ENCODE measurements around the gene PTPN6. TPM values are rescaled to one million over a fixed set of nuclear protein-coding genes. Genes with fewer than 3 reads are reported as not detected.

The PTPN6 gene
- total RNA-seq, 1 experiment from 2014 or later: 47.7 TPM

DNA sequence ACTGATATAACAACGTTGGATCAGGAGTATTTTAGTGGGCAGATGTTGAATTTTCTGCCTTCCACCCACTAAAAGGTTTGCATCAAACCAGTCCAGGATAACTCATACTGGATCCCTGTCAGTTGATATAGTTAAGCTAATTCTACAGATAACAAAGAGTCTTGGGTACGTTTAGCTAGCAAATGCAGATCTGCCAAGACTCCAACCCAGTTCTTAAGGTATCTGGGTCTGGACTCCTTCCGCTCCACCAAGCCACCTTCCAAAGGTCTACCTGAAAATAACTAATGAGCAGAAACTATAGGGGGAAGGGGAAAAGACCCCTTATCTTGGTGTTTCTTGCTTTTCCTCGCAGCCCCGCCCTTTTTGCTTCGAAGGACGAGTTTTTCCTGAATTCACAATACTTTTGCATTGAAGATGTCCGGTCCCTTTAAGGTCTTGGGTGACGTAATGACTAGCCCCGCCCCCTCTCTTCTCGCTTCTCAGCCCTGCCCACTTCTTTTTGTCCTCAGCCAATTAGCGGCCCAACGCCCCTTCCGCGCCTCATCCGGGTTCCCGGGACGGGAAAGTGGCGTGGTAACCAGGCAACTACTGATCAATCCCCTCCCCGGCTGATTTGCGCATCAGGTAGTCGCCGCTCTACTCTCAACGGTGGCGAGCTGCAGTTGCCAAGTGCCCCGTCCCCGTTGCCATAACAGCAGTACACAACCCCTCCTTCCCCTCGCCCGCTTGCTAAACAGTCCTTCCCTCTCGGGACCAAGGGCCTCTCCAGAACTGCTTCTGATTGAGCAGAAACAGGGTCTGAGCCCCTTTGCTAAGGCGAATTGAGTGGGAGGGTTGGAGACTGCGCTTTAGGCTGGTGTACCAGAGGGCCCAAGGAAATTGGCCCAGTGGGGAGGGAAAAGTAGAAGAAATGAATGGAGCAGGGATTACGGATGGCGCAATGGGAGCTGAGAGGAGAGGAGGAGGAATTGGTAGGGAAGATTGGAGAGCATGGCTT is 46.6 kb upstream of the PTPN6 start, which contains the start of gene LRRC23:
Gene LRRC23 (plus strand): TSS at position 543 of the 997 bp plus-strand sequence. CDS start 812 bp downstream, outside the sequence.
- POLR2A ChIA-PET: interaction anchor here (0.6 to 1.7 kb wide), 5 partner anchors 13 to 100 kb away, joined by 3 to 9 read pairs (median 3); partner anchors contain the start of genes C12orf57, RNU7-1 and TPI1
- Histone ChIP-seq H3K4me2 (ENCODE audit: low read length) (peak within 1 kb of the TSS; percentile 98), H3K9me2 (ENCODE audit: insufficient read depth) (no peaks in the 10 kb centered on the region), H3K27me3 (ENCODE audit: insufficient read depth, low read length) (no peaks in the 10 kb centered on the region), H3K4me1 (ENCODE audit: control insufficient read depth in 1 of 2, insufficient read depth in 2 of 2, low read length in 2 of 2) (peaks cover 10 to 28% of the 10 kb centered on the region in 2 experiments), H4K20me1 (ENCODE audit: insufficient read depth) (no peaks in the 10 kb centered on the region), H3K4me3 (replicated peaks in 1 of 2; ENCODE audit: low read depth in 1 of 2, low read length in 2 of 2) (peak within 1 kb of the TSS; percentile 64 to 82), H3K27ac (ENCODE audit: low read depth, low read length) (peak within 1 kb of the TSS; percentile 26), H3K79me2 (ENCODE audit: insufficient read depth, low read length) (no peaks in the 10 kb centered on the region), H3K9me3 (ENCODE audit: control insufficient read depth in 1 of 2, insufficient read depth in 1 of 2, low read depth in 1 of 2, low read length in 2 of 2) (no peaks in the 10 kb centered on the region), H3K9ac (ENCODE audit: low read length) (peak within 1 kb of the TSS; percentile 80), H2AFZ (ENCODE audit: low read depth, low read length, poor library complexity, severe bottlenecking) (peak within 1 kb of the TSS; percentile 25), H3K36me3 (ENCODE audit: control insufficient read depth in 1 of 2, insufficient read depth in 2 of 2, low read length in 2 of 2) (no peaks in the 10 kb centered on the region)
- intact Hi-C loops (cut with micrococcal nuclease): no loop called here
- RAD21 ChIA-PET (ENCODE audit: low non-redundant PET in 1 of 2, low total read pairs in 2 of 2, uncharacterized antibody in 2 of 2, unreplicated experiment in 2 of 2): no interaction called here
- TSS peak; percentile 90 for BruUV-seq (replicated peaks)
- ATAC-seq (peak; percentile 98), DNase-seq (ENCODE audit: low read depth, low spot score) (peak; percentile 95)
- CTCF ChIA-PET: interaction anchor here (1.3 to 1.5 kb wide), 3 partner anchors 14 to 35 kb away, joined by 3 to 5 read pairs (median 4); no protein-coding TSS in a partner anchor
- TF ChIP-seq SIN3A (IDR thresholded peaks at IDR 0.05; ENCODE audit: low read depth): no peak
- TF ChIP-seq JUND (IDR thresholded peaks at IDR 0.05): no peak
- TF ChIP-seq EGR1 (IDR thresholded peaks at IDR 0.05; ENCODE audit: low read depth): peak; percentile 51
- no peak for TF ChIP-seq REST (IDR thresholded peaks at IDR 0.05; ENCODE audit: low read depth)
- no peak for TF ChIP-seq FOSL1 (IDR thresholded peaks at IDR 0.05; ENCODE audit: low read depth)
- no peak; the same call in 1 of the 2 replicates for TF ChIP-seq ELF1 (IDR thresholded peaks at IDR 0.05; ENCODE audit: borderline replicate concordance, low read depth)
- TF ChIP-seq ZNF274 (IDR thresholded peaks at IDR 0.05; ENCODE audit: low read depth, low read length): no peak
- TF ChIP-seq POLR2AphosphoS5 (IDR thresholded peaks at IDR 0.05; ENCODE audit: low read depth, low read length): peak; percentile 82
- TF ChIP-seq SP1 (IDR thresholded peaks at IDR 0.05; ENCODE audit: low read depth): peak; percentile 78
- peak; percentile 48 for TF ChIP-seq TCF7L2 (IDR thresholded peaks at IDR 0.05; ENCODE audit: borderline replicate concordance, extremely low read depth, insufficient read depth, insufficient read length)
- peak; percentile 33; the same call in 1 of the 2 replicates for TF ChIP-seq MAX (IDR thresholded peaks at IDR 0.05)

Measured in HCT116 (cell line).